HEK293 (cell line): ENCODE results near the gene ZNF518B.

Experiments
- CTCF ChIA-PET: fragments of 350-600 bp; formaldehyde crosslinking; extraction: SDS; loops from one replicate; lab custom pipeline; 2021; ENCODE audit warnings: antibody characterized with exemption; lab: Yijun Ruan, JAX
- POLR2A ChIA-PET: fragments of 300-600 bp; formaldehyde crosslinking; extraction: SDS; loops from one replicate; lab custom pipeline; 2020; ENCODE audit warnings: antibody characterized with exemption, inconsistent platforms; lab: Yijun Ruan, JAX
- H3K27ac ChIP-seq: fragments of 200-500 bp; sonication (Bioruptor generic); 2 replicates; pipeline ENCODE4 v1.5.1; 2014; ENCODE audit warnings: low read depth, low read length, control low read depth, inconsistent platforms; ENCODE audit errors: extremely low read depth
- H3K36me3 ChIP-seq, 2 experiments: fragments of 200-500 bp in 1 of 2; sonication (Bioruptor generic) in 1 of 2; 1 replicate in 1 of 2; 2 replicates in 1 of 2; pipeline ENCODE4 v1.5.1; 2014 to 2017; ENCODE audit warnings: inconsistent platforms in 2 of 2, low read length in 2 of 2; ENCODE audit not compliant: control insufficient read depth in 2 of 2, insufficient read depth in 1 of 2
- H3K4me1 ChIP-seq: fragments of 200-500 bp; sonication (Bioruptor generic); 2 replicates; pipeline ENCODE4 v1.5.1; 2014; ENCODE audit warnings: mild to moderate bottlenecking, low read length, inconsistent platforms; ENCODE audit not compliant: control insufficient read depth, insufficient read depth
- H3K4me3 ChIP-seq: 2 replicates; pipeline ENCODE4 v1.5.1; 2011; ENCODE audit warnings: low read depth, mild to moderate bottlenecking, control low read depth, low read length, moderate library complexity
- H3K9me3 ChIP-seq: fragments of 200-500 bp; sonication (Bioruptor generic); 2 replicates; pipeline ENCODE4 v1.5.1; 2014; ENCODE audit warnings: low read depth, low read length, inconsistent platforms; ENCODE audit not compliant: control insufficient read depth, insufficient read depth
- GLI4 ChIP-seq: fragments of 450-650 bp; formaldehyde crosslinking; IDR thresholded peaks from 2 replicates; pipeline ENCODE4 v1.5.1; 2016; ENCODE audit warnings: missing biosample characterization, missing genetic modification characterization
- HOXD13 ChIP-seq: sonication (generic); formaldehyde crosslinking; IDR thresholded peaks from 2 replicates; pipeline ENCODE4 v1.8.0; 2022; ENCODE audit warnings: missing genetic modification reagents, borderline replicate concordance
- IKZF3 ChIP-seq: fragments of 450-650 bp; IDR thresholded peaks from 2 replicates; pipeline ENCODE4 v1.5.0; 2018; ENCODE audit warnings: missing biosample characterization, mild to moderate bottlenecking, missing genetic modification characterization, moderate library complexity
- KLF17 ChIP-seq: fragments of 450-650 bp; formaldehyde crosslinking; IDR thresholded peaks from 2 replicates; pipeline ENCODE4 v1.5.1; 2016; ENCODE audit warnings: missing biosample characterization, missing genetic modification characterization
- KLF9 ChIP-seq: fragments of 450-650 bp; formaldehyde crosslinking; IDR thresholded peaks from 2 replicates; pipeline ENCODE4 v1.5.1; 2016; ENCODE audit warnings: missing biosample characterization, missing genetic modification characterization, low read depth
- PATZ1 ChIP-seq: fragments of 450-650 bp; formaldehyde crosslinking; IDR thresholded peaks from 2 replicates; pipeline ENCODE4 v1.5.1; 2016; ENCODE audit warnings: missing biosample characterization, missing genetic modification characterization
- PRDM1 ChIP-seq: fragments of 450-650 bp; formaldehyde crosslinking; IDR thresholded peaks from 2 replicates; pipeline ENCODE4; 2016; ENCODE audit warnings: missing biosample characterization, missing genetic modification characterization
- REPIN1 ChIP-seq: fragments of 450-650 bp; formaldehyde crosslinking; IDR thresholded peaks from 2 replicates; pipeline ENCODE4 v1.5.1; 2017; ENCODE audit warnings: missing biosample characterization, missing genetic modification characterization, low read depth
- TRIM28 ChIP-seq: IDR thresholded peaks from 2 replicates; pipeline ENCODE4 v1.6.1; 2011; ENCODE audit warnings: low read length, control low read depth, borderline replicate concordance
- YY2 ChIP-seq: fragments of 450-650 bp; formaldehyde crosslinking; IDR thresholded peaks from 2 replicates; pipeline ENCODE4 v1.5.1; 2016; ENCODE audit warnings: missing biosample characterization, missing genetic modification characterization
- ZBTB17 ChIP-seq: fragments of 450-650 bp; formaldehyde crosslinking; IDR thresholded peaks from 2 replicates; pipeline ENCODE4 v1.5.1; 2016; ENCODE audit warnings: missing biosample characterization, missing genetic modification characterization
- ZEB2 ChIP-seq: fragments of 450-650 bp; formaldehyde crosslinking; IDR thresholded peaks from 2 replicates; pipeline ENCODE4 v1.5.1; 2016; ENCODE audit warnings: missing biosample characterization, missing genetic modification characterization
- ZNF133 ChIP-seq: fragments of 450-650 bp; formaldehyde crosslinking; IDR thresholded peaks from 2 replicates; pipeline ENCODE4 v1.5.1; 2016; ENCODE audit warnings: missing biosample characterization, missing genetic modification characterization
- ZNF211 ChIP-seq: fragments of 450-650 bp; formaldehyde crosslinking; IDR thresholded peaks from 2 replicates; pipeline ENCODE4 v1.5.1; 2016; ENCODE audit warnings: low read depth, missing biosample characterization, missing genetic modification characterization
- ZNF274 ChIP-seq, 2 experiments: fragments of 200-500 bp in 1 of 2; fragments of 450-650 bp in 1 of 2; sonication (Bioruptor generic) in 1 of 2; formaldehyde crosslinking in 1 of 2; IDR thresholded peaks; 2 replicates each; pipeline versions ENCODE4 v1.5.1 to v1.6.1; 2014 to 2016; ENCODE audit warnings: borderline replicate concordance in 1 of 2, inconsistent platforms in 1 of 2, low read length in 1 of 2, missing biosample characterization in 1 of 2, missing genetic modification characterization in 1 of 2
- ZNF416 ChIP-seq: fragments of 450-650 bp; formaldehyde crosslinking; IDR thresholded peaks from 2 replicates; pipeline ENCODE4 v1.5.1; 2016; ENCODE audit warnings: missing biosample characterization, missing genetic modification characterization
- ZNF423 ChIP-seq: fragments of 450-650 bp; formaldehyde crosslinking; IDR thresholded peaks from 2 replicates; pipeline ENCODE4 v1.5.1; 2016; ENCODE audit warnings: missing biosample characterization, missing genetic modification characterization
- ZNF449 ChIP-seq: fragments of 450-650 bp; formaldehyde crosslinking; IDR thresholded peaks from 2 replicates; pipeline ENCODE4 v1.5.1; 2017; ENCODE audit warnings: missing biosample characterization, mild to moderate bottlenecking, missing genetic modification characterization, moderate library complexity
- ZNF530 ChIP-seq: fragments of 450-650 bp; formaldehyde crosslinking; IDR thresholded peaks from 2 replicates; pipeline ENCODE4 v1.5.1; 2016; ENCODE audit warnings: low read depth, missing biosample characterization, missing genetic modification characterization
- ZNF548 ChIP-seq: fragments of 450-650 bp; formaldehyde crosslinking; IDR thresholded peaks from 2 replicates; pipeline ENCODE4 v1.5.1; 2016; ENCODE audit warnings: missing biosample characterization, missing genetic modification characterization
- ZNF707 ChIP-seq: fragments of 450-650 bp; formaldehyde crosslinking; IDR thresholded peaks from 2 replicates; pipeline ENCODE4 v1.5.1; 2016; ENCODE audit warnings: missing biosample characterization, missing genetic modification characterization

ZNF518B gene

GRCh38 chr4:10500776-10501175 lies 43.5 kb upstream of the ZNF518B start:
- CTCF ChIA-PET = no interaction called here
- no peak overlapping the region for H3K4me3 ChIP-seq
- no peaks in the 10 kb centered on the region for H3K4me1 ChIP-seq
- no peaks in the 10 kb centered on the region for H3K36me3 ChIP-seq
- TF ChIP-seq ZBTB17 (tag by site-specific recombination) (no peak), IKZF3 (tag by site-specific recombination) (no peak), ZNF530 (tag by site-specific recombination) (no peak), ZNF548 (tag by site-specific recombination) (no peak), KLF17 (tag by site-specific recombination) (no peak)
- no peak overlapping the region for H3K27ac ChIP-seq
- POLR2A ChIA-PET = no interaction called here
- no peaks in the 10 kb centered on the region for H3K9me3 ChIP-seq

- POLR2A ChIA-PET = no interaction called here
Observed at GRCh38 chr4:10496200-10496599, 39.0 kb upstream of the ZNF518B start.

More at GRCh38 chr4:10496200-10496599, 39.0 kb upstream of the ZNF518B start:
- H3K27ac ChIP-seq = no peak overlapping the region
- H3K36me3 ChIP-seq = no peaks in the 10 kb centered on the region
- H3K4me1 ChIP-seq = no peaks in the 10 kb centered on the region
- H3K4me3 ChIP-seq = no peak overlapping the region
- no peaks in the 10 kb centered on the region for H3K9me3 ChIP-seq
- CTCF ChIA-PET = no interaction called here
- no peak for TF ChIP-seq KLF9 (tag by site-specific recombination)
- no peak for TF ChIP-seq GLI4 (tag by site-specific recombination)
- no peak for TF ChIP-seq ZNF707 (tag by site-specific recombination)
- TF ChIP-seq YY2 = no peak
- no peak for TF ChIP-seq REPIN1 (tag by site-specific recombination)
- no peak for TF ChIP-seq ZNF423 (tag by site-specific recombination)
- no peak for TF ChIP-seq ZNF133 (tag by site-specific recombination)
- TF ChIP-seq ZNF449 (tag by site-specific recombination) = no peak
- TF ChIP-seq ZNF274 (IDR thresholded peaks at IDR 0.05; ENCODE audit: low read length) = no peak
- no peak for TF ChIP-seq ZNF274 (tag by site-specific recombination; IDR thresholded peaks at IDR 0.05; ENCODE audit: borderline replicate concordance)
- TF ChIP-seq TRIM28 = no peak
- no peak for TF ChIP-seq ZBTB17 (tag by site-specific recombination)
- no peak for TF ChIP-seq KLF17 (tag by site-specific recombination)
- TF ChIP-seq PRDM1 (tag by site-specific recombination) = no peak
- no peak for TF ChIP-seq PATZ1
- no peak for TF ChIP-seq HOXD13 (CRISPR knock-in tag)
- no peak for TF ChIP-seq ZNF211 (tag by site-specific recombination)
- no peak for TF ChIP-seq ZEB2
- no peak for TF ChIP-seq ZNF416 (tag by site-specific recombination)
